NCI-H187 (cell line): ENCODE results near the gene ZNF718.
"Not testable (repeated sequence)": the region's sequence is repeated elsewhere in the genome, so short reads cannot be mapped to it uniquely, and the experiment has no call there.

Source experiments
- DNase-seq, 2 experiments: peaks; one replicate each; lab custom pipeline; 2025; lab: John Stamatoyannopoulos, UW

Gene ZNF718

GRCh38 chr4:124275-125081 lies at the start of gene ZNF718:
TSS of gene ZNF718 (plus strand) at chr4:124501. CDS start at chr4:124671, 170 bp downstream.
- peak; percentile 45 to 58 for DNase-seq

DNA sequence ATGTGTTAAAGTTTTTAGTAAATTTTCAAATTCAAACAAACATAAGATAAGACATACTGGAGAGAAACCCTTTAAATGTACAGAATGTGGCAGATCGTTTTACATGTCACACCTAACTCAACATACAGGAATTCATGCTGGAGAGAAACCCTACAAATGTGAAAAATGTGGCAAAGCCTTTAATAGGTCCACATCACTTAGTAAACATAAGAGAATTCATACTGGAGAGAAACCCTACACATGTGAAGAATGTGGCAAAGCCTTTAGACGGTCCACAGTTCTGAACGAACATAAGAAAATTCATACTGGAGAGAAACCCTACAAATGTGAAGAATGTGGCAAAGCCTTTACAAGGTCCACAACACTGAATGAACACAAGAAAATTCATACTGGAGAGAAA lies 38.4 kb upstream of the ZNF718 start:
- no peak for DNase-seq

GRCh38 chr4:86559-87324 lies 37.6 kb upstream of the ZNF718 start:
- DNase-seq, result not testable (repeated sequence)

- no peak for DNase-seq
These were observed 25.9 kb upstream of the ZNF718 start for GRCh38 chr4:98386-98785.

DNA sequence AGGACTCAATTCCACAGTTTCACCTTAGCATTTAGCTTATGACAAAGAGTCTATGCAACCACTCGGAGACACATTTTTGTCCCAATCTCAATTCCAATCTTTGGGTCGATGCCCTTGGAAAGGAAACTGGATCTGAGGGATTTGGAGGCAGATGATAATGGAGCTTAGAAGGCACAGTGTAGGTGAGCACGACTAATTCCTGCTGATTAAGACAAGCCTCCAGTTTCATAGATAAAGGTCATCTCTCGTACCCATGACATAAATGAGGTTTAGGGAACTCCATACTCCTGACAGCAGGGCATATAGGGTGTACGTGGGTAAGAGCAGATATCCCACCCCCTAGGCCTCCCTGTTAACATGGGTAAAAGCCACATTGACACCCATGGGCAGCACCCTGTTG lies 24.4 kb upstream of the ZNF718 start:
- no peak for DNase-seq

GRCh38 chr4:107083-107443 lies 17.2 kb upstream of the ZNF718 start:
- no peak for DNase-seq

GRCh38 chr4:107444-108429 lies 16.6 kb upstream of the ZNF718 start:
- DNase-seq, result no peak

GRCh38 chr4:112771-113170 lies 11.5 kb upstream of the ZNF718 start:
- no peak for DNase-seq

DNA sequence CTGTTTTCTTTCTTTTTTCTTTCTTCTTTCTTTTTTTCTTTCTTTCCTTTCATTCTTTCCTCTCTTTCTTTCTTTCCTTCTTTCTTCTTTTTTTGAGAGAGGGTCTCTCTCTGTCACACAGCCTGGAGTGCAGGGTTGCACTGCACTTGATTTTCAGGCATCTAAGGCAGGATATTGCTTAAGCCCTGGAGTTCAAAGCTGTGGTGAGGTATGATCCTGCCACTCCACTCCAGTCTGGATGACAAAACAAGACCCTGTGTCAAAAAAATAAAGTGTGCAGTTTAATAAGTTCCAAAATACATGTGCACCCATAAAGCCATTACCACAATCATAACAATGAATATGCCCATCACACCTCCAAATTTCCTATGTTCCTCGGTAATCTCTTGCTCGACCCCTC lies 10.6 kb upstream of the ZNF718 start:
- no peak for DNase-seq

DNA sequence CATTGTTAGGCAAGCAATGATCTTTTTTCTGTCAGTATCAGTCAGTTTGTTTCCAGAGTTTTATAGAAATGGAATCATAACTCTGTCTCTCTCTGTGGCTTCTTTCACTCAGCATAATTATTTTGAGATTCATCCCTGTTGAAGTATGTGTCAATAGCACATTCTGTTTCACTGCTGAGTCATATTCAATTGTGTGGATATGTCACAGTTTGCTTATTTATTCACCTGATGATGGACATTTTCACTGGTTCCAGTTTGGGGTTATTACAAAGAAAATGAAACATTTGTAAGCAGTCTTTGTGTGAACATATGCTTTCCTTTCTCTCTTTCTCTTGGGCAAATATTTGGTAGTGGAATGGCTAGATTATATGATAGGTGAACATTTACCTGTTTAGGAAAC lies 10.2 kb upstream of the ZNF718 start:
- no peak for DNase-seq

- DNase-seq, result no peak
These were observed 7.8 kb upstream of the ZNF718 start for GRCh38 chr4:116499-116898.

GRCh38 chr4:120616-121015 lies 3.7 kb upstream of the ZNF718 start:
- no peak for DNase-seq

DNA sequence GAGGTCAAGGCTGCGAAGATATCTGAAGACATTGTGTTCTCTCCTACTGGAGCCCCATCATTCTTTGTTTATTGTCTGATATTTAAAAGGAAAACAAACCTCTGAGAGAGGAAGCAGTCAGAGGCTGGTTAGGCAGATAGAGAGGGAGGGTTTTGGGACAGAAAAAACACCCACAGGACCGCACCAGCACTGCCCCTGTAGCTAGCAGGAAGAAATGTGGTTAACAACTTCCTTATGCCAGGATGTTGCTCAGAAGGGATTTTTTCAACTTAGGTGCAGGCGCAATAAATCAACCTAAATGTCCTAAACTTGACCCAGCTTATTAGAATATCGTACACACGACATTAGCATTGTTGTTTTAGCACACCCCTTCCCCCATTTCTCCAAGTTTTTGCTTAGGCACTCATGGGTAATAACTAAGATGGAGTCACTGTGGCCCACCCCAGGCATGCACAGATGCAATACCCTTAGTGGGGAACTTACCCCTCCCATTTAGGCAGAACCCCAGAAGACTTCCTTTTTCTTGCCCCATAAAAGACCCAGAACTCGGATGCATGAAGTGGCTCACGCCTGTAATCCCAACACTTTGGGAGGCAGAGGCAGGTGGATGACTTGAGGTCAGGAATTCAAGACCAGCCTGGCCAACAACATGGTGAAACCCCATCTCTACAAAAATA lies 2.8 kb upstream of the ZNF718 start:
- DNase-seq, result no peak

DNA sequence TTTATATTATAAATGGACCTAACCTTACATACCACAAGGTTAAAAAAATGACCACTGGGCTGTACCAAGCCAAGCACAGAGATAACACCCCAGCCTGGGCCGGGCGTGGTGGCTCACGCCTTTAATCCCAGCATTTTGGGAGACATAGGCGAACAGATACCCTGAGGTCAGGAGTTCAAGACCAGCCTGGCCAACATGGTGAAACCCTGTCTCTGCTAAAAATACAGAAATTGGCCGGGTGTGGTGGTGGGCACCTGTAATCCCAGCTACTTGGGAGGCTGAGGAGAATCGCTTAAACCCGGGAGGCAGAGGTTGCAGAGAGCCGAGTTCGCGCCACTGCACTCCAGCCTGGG lies 403 bp upstream of the ZNF718 start:
- not testable (repeated sequence) for DNase-seq

DNA sequence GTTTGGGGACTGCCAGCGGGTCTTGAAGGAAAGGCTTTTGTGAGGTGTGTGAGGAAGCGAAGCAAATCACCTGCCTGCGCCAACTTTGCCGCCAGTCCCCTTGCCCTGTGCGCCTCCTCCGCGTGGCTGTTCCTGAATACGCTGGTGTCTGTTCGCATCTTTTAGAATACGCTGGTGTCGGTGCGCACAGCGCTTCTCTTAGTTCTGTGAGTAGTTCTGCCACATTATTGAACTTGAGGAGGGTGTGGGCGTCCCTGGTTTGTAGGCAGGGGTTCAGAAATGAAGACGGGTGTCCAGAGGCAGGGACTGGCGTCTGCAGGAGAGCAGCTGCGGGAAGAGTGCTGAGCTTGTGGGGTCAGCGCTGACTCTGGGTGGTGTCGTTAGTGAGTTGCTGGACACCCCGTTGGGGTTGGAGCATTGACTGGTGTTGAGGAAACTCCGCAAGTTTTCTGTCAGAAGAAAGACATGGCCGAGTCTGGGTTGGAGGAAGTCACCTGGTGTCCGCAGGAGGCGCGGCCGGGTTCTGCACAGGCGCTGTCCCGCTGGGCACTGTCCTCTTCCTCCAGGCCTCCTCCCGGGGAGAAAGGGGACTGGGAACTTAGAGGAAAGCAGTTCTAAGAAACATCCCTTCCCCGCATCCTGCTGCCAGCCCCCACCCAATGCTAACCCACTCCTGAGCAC lies 930 bp downstream of the ZNF718 start:
- no peak for DNase-seq

GRCh38 chr4:125833-126232 lies 1.5 kb downstream of the ZNF718 start:
- no peak for DNase-seq

DNA sequence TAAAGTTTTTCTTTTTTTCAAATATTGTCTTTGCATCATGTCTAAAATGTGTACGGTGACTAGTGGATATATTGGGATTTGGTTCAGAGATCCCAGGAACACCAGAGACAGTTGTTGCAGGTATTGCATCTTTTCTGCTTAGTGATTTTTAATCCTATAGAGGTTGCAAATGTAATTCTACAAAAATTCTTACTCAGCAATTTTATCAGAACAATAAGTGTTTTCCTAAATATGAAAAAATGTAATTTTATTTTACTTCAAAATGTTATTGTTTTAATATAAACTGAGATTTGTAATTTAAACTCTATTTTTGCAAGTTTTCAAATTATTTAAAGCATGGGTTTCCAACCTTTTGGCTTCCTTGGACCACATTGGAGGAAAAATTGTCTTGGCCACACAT lies 8.2 kb downstream of the ZNF718 start:
- DNase-seq, result no peak

GRCh38 chr4:138935-139334 lies 14.6 kb downstream of the ZNF718 start:
- DNase-seq, result no peak

- no peak for DNase-seq
These were observed 15.4 kb downstream of the ZNF718 start for GRCh38 chr4:139691-140090.

DNA sequence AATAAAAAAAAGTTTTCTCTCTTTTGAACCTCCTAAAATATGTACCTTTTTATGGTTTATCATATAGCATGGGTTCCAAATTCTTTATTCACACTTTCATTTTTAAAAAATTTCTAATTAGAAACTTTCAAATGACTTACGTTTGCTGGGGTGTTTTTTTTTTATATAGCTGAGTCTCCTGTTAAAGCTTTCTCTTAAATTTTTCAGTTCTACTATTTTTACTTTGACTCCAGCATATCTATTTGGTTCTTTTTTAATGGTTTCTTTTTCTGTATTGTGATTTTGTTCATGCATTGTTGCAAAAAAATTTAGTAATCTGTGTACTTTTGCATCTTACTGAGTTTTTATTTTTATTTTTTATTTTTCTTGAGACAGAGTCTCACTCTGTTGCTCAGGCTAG lies 22.3 kb downstream of the ZNF718 start:
- DNase-seq, result no peak

DNA sequence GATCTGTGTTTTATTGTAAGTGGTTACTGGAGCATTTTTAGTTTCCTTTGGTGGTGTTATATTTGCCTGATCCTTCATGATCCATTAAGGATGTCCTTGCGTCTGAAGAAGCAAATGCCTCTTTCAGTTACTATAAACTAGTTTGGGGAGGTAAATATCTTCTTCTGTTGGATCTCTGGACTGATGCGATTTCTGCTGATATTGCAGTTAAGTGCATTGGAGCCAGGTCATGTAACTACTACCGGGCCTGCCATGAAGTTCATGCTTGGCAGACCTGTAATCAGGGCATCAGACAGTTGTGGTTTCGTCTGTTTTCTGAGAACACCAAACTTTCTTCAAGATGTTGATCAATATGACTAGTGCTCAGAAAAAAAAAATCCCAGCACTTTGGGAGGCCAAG lies 22.9 kb downstream of the ZNF718 start:
- no peak for DNase-seq
